ENCODE measurements around the gene LEP. TPM values are rescaled to one million over a fixed set of nuclear protein-coding genes. Genes with fewer than 3 reads are reported as not detected.

Gene LEP
- polyA plus RNA-seq, 1 of the 3 experiments (the other 2 are of a cell fraction), result not detected

GRCh38 chr7:128262273-128263028, 21.4 kb downstream of the LEP start:
- Histone ChIP-seq H2AFZ (ENCODE audit: low read depth) (no peak overlapping the region), H3K9me2 (no peaks in the 10 kb centered on the region), H3K27me3 (ENCODE audit: insufficient read depth) (no peaks in the 10 kb centered on the region), H3K4me3 (ENCODE audit: low read depth in 2 of 2, low read length in 1 of 2) (no peak overlapping the region), H3F3A (replicated peaks; ENCODE audit: insufficient read depth) (no peaks in the 10 kb centered on the region), H3K79me2 (ENCODE audit: insufficient read depth) (no peaks in the 10 kb centered on the region), H3K27ac (ENCODE audit: low read depth in 2 of 2, low read length in 1 of 2) (no peak overlapping the region), H3K4me1 (ENCODE audit: control insufficient read depth in 1 of 2, insufficient read depth in 2 of 2, low read depth in 1 of 2, low read length in 1 of 2) (peaks cover 12 to 37% of the 10 kb centered on the region in 2 experiments; a peak in 3 of 4 replicates), H3K4me2 (no peak overlapping the region), H3K9me3 (no peaks in the 10 kb centered on the region), H4K20me1 (ENCODE audit: insufficient read depth) (no peaks in the 10 kb centered on the region), H3K9ac (no peak overlapping the region), H3K36me3 (replicated peaks in 1 of 2; ENCODE audit: control insufficient read depth in 1 of 2, insufficient read depth in 2 of 2, low read length in 1 of 2) (no peaks in the 10 kb centered on the region)
- WGBS (ENCODE audit: low lambda C conversion rate), result 83% methylated on average over 15 of the region's 15 CpGs
- DNase-seq, result no peak
- ChIA-PET POLR2A (no interaction called here), CTCF (interaction anchor here (1.3 to 1.4 kb wide), 2 partner anchors 27 to 126 kb away, joined by 3 read pairs; no protein-coding TSS in a partner anchor)
- TF ChIP-seq RAD21 (IDR thresholded peaks at IDR 0.05; ENCODE audit: low read length), result no peak
- no peak for TF ChIP-seq NFIC (IDR thresholded peaks at IDR 0.05; ENCODE audit: borderline replicate concordance)
- no peak for TF ChIP-seq EP300 (IDR thresholded peaks at IDR 0.05; ENCODE audit: borderline replicate concordance in 1 of 2, low read depth in 1 of 2, low read length in 1 of 2)
- TF ChIP-seq ELF1 (IDR thresholded peaks at IDR 0.05), result no peak
- TF ChIP-seq TEAD4 (IDR thresholded peaks at IDR 0.05; ENCODE audit: borderline replicate concordance, insufficient read depth), result no peak
- no peak for TF ChIP-seq MAX (IDR thresholded peaks at IDR 0.05; ENCODE audit: low read depth)
- TF ChIP-seq SIN3A (IDR thresholded peaks at IDR 0.05; ENCODE audit: borderline replicate concordance, low read depth, low read length), result no peak
- no peak for TF ChIP-seq CTCF (IDR thresholded peaks at IDR 0.05)
- no peak for TF ChIP-seq ZBTB33 (IDR thresholded peaks at IDR 0.05; ENCODE audit: borderline replicate concordance, low read depth)
- no peak for TF ChIP-seq FOXJ3 (CRISPR knock-in tag; IDR thresholded peaks at IDR 0.05)
- no peak for TF ChIP-seq SMC3 (IDR thresholded peaks at IDR 0.05; ENCODE audit: low read depth, low read length)
- TF ChIP-seq JUND (IDR thresholded peaks at IDR 0.05), result no peak
- no peak for TF ChIP-seq FOSL2 (IDR thresholded peaks at IDR 0.05; ENCODE audit: borderline replicate concordance, low read depth)
- no peak for TF ChIP-seq PBX3 (IDR thresholded peaks at IDR 0.05)
- TF ChIP-seq IRF3 (IDR thresholded peaks at IDR 0.05; ENCODE audit: low read depth, low read length), result no peak

Measured in SK-N-SH (cell line).